ENCODE measurements around the gene NRCAM.
"Not testable (repeated sequence)": the region's sequence is repeated elsewhere in the genome, so short reads cannot be mapped to it uniquely, and the experiment has no call there.

NRCAM gene

GRCh38 chr7:108345710-108346336 is 110.4 kb downstream of the NRCAM start:
- no peak for DNase-seq (ENCODE audit: insufficient read length, low spot score)
- TF ChIP-seq, protein P1, sequence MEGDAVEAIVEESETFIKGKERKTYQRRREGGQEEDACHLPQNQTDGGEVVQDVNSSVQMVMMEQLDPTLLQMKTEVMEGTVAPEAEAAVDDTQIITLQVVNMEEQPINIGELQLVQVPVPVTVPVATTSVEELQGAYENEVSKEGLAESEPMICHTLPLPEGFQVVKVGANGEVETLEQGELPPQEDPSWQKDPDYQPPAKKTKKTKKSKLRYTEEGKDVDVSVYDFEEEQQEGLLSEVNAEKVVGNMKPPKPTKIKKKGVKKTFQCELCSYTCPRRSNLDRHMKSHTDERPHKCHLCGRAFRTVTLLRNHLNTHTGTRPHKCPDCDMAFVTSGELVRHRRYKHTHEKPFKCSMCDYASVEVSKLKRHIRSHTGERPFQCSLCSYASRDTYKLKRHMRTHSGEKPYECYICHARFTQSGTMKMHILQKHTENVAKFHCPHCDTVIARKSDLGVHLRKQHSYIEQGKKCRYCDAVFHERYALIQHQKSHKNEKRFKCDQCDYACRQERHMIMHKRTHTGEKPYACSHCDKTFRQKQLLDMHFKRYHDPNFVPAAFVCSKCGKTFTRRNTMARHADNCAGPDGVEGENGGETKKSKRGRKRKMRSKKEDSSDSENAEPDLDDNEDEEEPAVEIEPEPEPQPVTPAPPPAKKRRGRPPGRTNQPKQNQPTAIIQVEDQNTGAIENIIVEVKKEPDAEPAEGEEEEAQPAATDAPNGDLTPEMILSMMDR (IDR thresholded peaks at IDR 0.05; ENCODE audit: insufficient read depth, missing control alignments), result no peak
- FAIRE-seq, result peak; percentile 58

DNA sequence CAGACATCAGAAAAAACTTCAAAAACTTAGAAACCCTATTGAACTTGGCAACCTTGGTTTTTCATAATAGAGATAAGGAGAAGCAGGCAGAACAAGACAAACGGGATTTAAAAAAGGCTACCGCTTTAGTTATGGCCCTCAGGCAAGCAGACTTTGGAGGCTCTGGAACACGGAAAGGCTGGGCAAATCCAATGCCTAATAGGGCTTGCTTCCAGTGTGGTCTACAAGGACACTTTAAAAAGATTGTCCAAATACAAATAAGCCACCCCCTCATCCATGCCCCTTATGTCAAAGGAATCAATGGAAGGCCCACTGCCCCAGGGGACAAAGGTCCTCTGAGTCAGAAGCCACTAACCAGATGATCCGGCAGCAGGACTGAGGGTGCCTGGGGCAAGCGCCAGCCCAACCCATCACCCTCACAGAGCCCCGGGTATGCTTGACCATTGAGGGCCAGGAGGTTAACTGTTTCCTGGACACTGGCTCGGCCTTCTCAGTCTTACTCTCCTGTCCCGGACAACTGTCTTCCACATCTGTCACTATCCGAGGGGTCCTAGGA is 115.3 kb downstream of the NRCAM start:
- DNase-seq (ENCODE audit: insufficient read length, low spot score) (no peak), FAIRE-seq (no peak)
- TF ChIP-seq, protein P1 (IDR thresholded peaks at IDR 0.05; ENCODE audit: insufficient read depth, missing control alignments), result no peak

DNA sequence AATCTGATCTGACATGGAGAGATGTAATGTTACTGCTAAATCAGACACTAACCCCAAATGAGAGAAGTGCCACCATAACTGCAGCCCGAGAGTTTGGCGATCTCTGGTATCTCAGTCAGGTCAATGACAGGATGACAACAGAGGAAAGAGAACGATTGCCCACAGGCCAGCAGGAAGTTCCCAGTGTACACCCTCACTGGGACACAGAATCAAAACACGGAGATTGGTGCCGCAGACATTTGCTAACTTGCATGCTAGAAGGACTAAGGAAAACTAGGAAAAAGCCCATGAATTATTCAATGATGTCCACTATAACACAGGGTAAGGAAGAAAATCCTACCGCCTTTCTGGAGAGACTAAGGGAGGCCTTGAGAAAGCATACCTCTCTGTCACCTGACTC is 115.8 kb downstream of the NRCAM start:
- DNase-seq (ENCODE audit: insufficient read length, low spot score); FAIRE-seq: not testable (repeated sequence)

GRCh38 chr7:108335269-108335918 is 120.8 kb downstream of the NRCAM start:
- FAIRE-seq, result peak; percentile 46
- TF ChIP-seq, protein P1 (IDR thresholded peaks at IDR 0.05; ENCODE audit: insufficient read depth, missing control alignments), result no peak

DNA sequence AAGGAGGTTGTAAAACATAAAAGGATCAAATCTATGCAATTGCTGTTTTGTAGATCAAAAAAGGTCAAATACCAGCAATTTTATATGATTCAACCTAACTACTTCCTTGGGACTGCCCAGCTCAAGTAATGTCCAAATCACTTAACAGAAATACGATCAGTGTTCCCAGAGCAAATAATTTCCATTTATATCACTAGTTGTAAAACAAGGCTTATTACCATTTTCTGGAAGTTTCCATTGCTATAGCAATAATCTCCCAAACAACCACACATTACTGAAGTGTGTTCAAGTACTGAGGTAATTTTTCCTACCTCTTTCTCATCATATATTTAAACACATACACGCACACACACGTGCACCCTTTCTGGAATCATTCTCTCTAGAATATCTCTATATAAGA is 123.3 kb downstream of the NRCAM start:
- FAIRE-seq (no peak), DNase-seq (ENCODE audit: insufficient read length, low spot score) (no peak)
- TF ChIP-seq, protein P1 (IDR thresholded peaks at IDR 0.05; ENCODE audit: insufficient read depth, missing control alignments), result no peak

More at GRCh38 chr7:108335269-108335918, 120.8 kb downstream of the NRCAM start:
- no peak for DNase-seq (ENCODE audit: insufficient read length, low spot score)

- DNase-seq (ENCODE audit: insufficient read length, low spot score) (no peak), FAIRE-seq (peak; percentile 79)
- TF ChIP-seq, protein P1 (IDR thresholded peaks at IDR 0.05; ENCODE audit: insufficient read depth, missing control alignments), result no peak
These were observed 124.3 kb downstream of the NRCAM start for GRCh38 chr7:108331971-108332370.

- FAIRE-seq (no peak), DNase-seq (ENCODE audit: insufficient read length, low spot score) (no peak)
- TF ChIP-seq, protein P1 (IDR thresholded peaks at IDR 0.05; ENCODE audit: insufficient read depth, missing control alignments), result no peak
These were observed 126.0 kb downstream of the NRCAM start for GRCh38 chr7:108330227-108330626.

All from D721Med (cell line).